Thymus (tissue), 11 donors: ENCODE data around the gene LARP1. TPM values are rescaled to one million over a fixed set of nuclear protein-coding genes. Genes with fewer than 3 reads are reported as not detected.

ENCODE experiments used
- DNase-seq, 9 donors: peaks; one replicate each; pipeline ENCODE4 v3.0.0-alpha.2; 2013; ENCODE audit warnings: low spot score in 9 of 9, low read depth in 6 of 9, missing footprints in 1 of 9
- H3K27ac ChIP-seq, 2 donors: one replicate each; pipeline ENCODE4 v1.5.1; 2013; ENCODE audit warnings: control low read depth in 1 of 2, low read depth in 1 of 2, low read length in 1 of 2, mild to moderate bottlenecking in 1 of 2, moderate library complexity in 1 of 2
- H3K27me3 ChIP-seq, 2 donors: one replicate each; pipeline ENCODE4 v1.5.1; 2013; ENCODE audit warnings: low read length in 1 of 2; ENCODE audit not compliant: control insufficient read depth in 2 of 2, insufficient read depth in 1 of 2
- H3K36me3 ChIP-seq, 2 donors: one replicate each; pipeline ENCODE4 v1.5.1; 2013; ENCODE audit warnings: low read length in 1 of 2, mild to moderate bottlenecking in 1 of 2, moderate library complexity in 1 of 2; ENCODE audit not compliant: control insufficient read depth in 2 of 2, insufficient read depth in 2 of 2
- H3K4me1 ChIP-seq, 2 donors: one replicate each; pipeline ENCODE4 v1.5.1; 2013; ENCODE audit warnings: low read length in 2 of 2; ENCODE audit not compliant: control insufficient read depth in 2 of 2, insufficient read depth in 2 of 2
- H3K4me3 ChIP-seq, 2 donors: one replicate each; pipeline ENCODE4 v1.5.1; 2013; ENCODE audit warnings: low read length in 2 of 2, control low read depth in 1 of 2, mild to moderate bottlenecking in 1 of 2
- H3K9me3 ChIP-seq, 2 donors: one replicate each; pipeline ENCODE4 v1.5.1; 2013; ENCODE audit warnings: low read length in 1 of 2, mild to moderate bottlenecking in 1 of 2; ENCODE audit not compliant: control insufficient read depth in 2 of 2, insufficient read depth in 1 of 2
- WGBS: extraction: QIAGEN DNeasy Blood & Tissue Kit; methylation state at CpG from one replicate; pipeline ENCODE4 v1.1.7; 2013; 5-methylcytosine and 5-hydroxymethylcytosine counted together
- polyA plus RNA-seq: library from polyadenylated mRNA; stranded (reverse); fragments of 200-250 nt; gene quantifications from one replicate; pipeline ENCODE4 v1.2.3, GENCODE V29; 2013
- total RNA-seq: library from RNA; stranded (reverse); fragments of 120-200 nt; gene quantifications from one replicate; pipeline ENCODE4 v1.2.4, GENCODE V29; 2013
- donor health status: healthy.

Gene LARP1
- total and polyA plus RNA-seq, 2 donors, result 25.7 to 28.5 TPM

DNA sequence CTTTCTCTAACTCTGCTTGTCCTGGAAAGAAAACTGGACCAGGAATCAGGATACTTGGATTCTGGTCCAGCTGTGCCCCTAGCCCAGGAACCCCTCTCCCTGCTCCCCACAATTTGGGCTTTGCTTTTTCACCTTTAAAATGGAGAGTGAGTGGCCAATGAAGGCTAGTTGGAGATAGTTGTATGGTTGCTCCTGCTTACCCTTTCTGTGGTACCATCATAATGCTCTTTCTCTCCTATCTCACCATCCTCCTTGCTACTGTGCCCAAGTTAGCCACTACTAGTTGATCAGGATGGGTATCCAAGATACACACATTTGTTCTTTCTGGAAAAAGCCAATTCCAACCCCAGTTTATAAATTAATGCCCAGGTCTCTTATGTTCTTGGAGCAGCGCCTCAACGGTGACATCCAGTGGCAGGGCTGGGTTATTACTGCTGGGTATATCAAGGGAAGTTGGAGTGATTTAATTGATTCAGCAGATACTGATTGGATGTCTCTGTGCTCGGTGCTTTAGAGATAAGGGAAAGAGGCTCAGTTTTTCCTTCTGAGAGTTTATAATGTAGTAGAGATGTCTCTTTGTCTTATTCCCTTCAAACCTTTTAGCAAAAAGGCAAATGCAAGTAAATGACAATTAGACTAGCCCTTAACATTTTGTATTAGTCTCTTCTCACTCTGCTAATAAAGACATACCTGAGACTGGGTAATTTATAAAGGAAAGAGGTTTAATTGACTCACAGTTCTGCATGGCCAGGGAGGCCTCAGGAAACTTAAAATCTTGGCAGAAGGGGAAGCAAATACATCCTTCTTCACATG lies 56.7 kb downstream of the LARP1 start:
- Histone ChIP-seq H3K4me1 (peaks cover 6 to 12% of the 10 kb centered on the region in 2 donors), H3K27ac (no peak overlapping the region), H3K27me3 (no peaks in the 10 kb centered on the region), H3K9me3 (no peaks in the 10 kb centered on the region), H3K36me3 (peaks cover 57 to 75% of the 10 kb centered on the region in 2 donors), H3K4me3 (no peak overlapping the region)
- peak; percentile 16 to 65 (median 40) for DNase-seq
- WGBS, result 65% methylated on average over 3 of the region's 3 CpGs

DNA sequence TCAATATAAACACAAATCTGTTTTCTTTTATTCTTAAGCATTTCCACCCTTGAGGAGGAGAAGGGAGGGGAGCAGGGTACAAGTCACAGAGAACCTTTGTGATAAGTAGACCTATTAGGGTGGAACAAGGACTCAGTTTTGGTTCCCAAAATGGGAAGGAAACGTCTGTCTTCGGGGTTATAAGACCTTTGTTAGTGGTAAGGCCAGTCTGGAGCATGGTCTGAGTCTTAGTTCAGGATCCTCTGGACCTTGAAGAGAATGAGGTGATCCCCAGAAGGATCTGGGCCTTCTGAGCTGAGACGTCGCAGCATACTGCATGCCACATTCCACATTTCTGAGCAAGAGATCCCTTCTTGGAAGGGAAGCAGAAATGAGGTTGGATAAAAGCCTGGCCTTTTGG lies 58.0 kb downstream of the LARP1 start:
- Histone ChIP-seq H3K4me1 (peaks cover 6 to 12% of the 10 kb centered on the region in 2 donors), H3K36me3 (peaks cover 57 to 85% of the 10 kb centered on the region in 2 donors), H3K27me3 (no peaks in the 10 kb centered on the region), H3K4me3 (no peak overlapping the region), H3K27ac (peak overlapping the region in 1 of 2 donors; percentile 26), H3K9me3 (no peaks in the 10 kb centered on the region)
- DNase-seq, result no peak
- WGBS, result 68% methylated on average over 4 of the region's 4 CpGs

DNA sequence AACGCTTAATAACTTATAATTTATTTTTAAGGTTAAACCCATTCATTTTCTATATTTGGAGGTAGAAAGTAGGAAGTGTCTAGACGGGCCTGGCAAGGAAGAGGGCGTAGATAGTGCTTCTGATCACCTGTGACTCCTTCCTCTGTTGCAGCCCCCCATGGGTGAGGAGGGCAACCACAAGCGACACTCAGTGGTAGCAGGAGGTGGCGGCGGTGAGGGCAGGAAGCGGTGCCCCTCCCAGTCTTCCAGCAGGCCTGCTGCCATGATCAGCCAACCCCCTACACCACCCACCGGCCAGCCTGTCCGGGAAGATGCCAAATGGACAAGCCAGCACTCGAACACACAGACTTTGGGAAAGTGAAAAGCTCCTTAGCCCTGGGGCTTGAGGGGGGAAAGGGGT lies 58.6 kb downstream of the LARP1 start:
- Histone ChIP-seq H3K27ac (peak overlapping the region in 1 of 2 donors; percentile 59), H3K4me1 (peaks cover 6 to 12% of the 10 kb centered on the region in 2 donors), H3K36me3 (peaks cover 55 to 80% of the 10 kb centered on the region in 2 donors), H3K4me3 (no peak overlapping the region), H3K9me3 (no peaks in the 10 kb centered on the region), H3K27me3 (no peaks in the 10 kb centered on the region)
- DNase-seq, result peak in 5 of 9 donors; percentile 21 to 66 (median 28)
- 26% methylated on average over 10 of the region's 10 CpGs for WGBS

DNA sequence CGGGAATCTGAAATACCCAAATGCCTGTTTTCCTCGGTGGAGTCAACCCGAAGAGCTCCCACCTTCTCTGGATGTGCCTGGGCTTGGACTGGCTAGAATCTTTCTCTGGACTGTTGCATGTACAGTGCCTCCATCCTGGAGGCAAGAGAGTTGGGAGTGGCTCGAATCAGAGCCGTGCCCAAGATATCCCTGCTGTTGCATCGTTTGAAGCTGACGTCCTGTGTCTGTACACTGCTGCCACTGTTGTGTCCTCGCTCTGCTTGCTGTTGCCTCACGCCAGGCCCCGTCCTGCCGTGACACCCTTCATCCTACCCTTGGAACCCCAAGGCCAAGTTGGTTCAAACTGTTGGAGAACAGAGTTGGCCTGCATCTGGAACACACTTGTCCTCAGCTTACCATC lies 59.8 kb downstream of the LARP1 start:
- no peaks in the 10 kb centered on the region for H3K27me3 ChIP-seq
- H3K4me3 ChIP-seq, result no peak overlapping the region
- WGBS, result over 99% methylated on average over 11 of the region's 11 CpGs
- no peaks in the 10 kb centered on the region for H3K9me3 ChIP-seq
- no peak overlapping the region for H3K27ac ChIP-seq
- peaks cover 6 to 12% of the 10 kb centered on the region in 2 donors for H3K4me1 ChIP-seq
- no peak for DNase-seq
- peaks cover 58 to 83% of the 10 kb centered on the region in 2 donors for H3K36me3 ChIP-seq

DNA sequence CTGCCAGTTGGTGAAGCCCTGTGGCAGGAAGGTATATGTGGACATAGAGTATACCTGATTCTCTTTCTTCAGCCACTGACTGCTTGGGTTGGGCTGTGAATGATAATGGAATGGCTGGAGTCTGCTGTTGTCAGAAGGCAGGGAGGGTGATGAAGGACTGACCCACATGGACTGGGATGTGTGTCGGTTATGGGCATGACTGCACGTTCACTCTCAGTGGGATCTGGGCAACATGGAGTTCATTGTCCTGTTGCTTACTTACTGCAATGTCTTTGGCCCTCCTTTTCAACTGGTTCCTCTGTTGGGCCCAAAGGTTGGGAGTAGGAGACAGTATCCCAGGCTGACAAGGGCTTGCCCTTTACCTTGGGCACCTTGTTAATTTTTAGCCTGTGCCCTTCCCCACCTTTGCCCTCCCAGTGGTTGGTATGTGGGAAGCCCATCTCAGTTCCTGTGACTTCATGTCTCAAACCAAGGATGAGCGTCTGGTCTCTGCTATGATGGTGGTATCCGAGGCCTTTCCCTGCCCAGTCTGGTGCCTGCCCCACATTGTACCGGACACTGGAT lies 60.6 kb downstream of the LARP1 start:
- no peak overlapping the region for H3K27ac ChIP-seq
- H3K27me3 ChIP-seq, result no peaks in the 10 kb centered on the region
- no peak for DNase-seq
- H3K36me3 ChIP-seq, result peaks cover 58 to 84% of the 10 kb centered on the region in 2 donors
- H3K4me1 ChIP-seq, result peaks cover 6 to 12% of the 10 kb centered on the region in 2 donors
- WGBS, result 98% methylated on average over 5 of the region's 5 CpGs
- no peaks in the 10 kb centered on the region for H3K9me3 ChIP-seq
- H3K4me3 ChIP-seq, result no peak overlapping the region

DNA sequence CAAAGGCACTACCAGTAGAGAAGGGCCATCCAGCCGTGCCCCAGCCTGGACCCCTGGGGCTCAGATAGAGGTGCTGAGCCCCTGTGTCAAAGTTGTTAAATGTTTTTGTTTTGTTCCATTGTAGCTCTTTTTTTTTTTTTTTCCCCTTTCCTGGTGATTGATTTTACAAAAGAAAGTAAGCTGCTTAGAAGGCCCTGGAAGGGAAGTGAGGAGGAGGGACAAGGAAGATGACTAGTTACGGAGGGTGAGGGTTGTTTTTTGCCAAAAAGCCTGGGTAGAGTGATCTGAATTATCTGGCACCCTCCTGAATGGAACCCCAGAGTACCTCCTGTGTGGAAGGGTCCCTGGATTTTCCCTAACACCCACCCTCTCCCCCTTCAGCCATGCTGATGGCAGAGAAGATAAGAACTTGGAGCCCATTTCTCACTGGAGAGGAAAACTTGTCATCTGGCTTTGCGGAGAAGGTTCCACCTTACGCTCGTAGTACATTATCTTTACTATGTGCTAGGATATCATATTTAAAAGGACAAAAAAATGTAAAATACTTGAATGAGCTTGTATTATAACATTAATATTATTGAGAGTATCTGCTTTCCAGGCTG lies 61.8 kb downstream of the LARP1 start:
- H3K36me3 ChIP-seq, result peaks cover 48 to 74% of the 10 kb centered on the region in 2 donors
- H3K27ac ChIP-seq, result peak overlapping the region in 1 of 2 donors; percentile 48
- peaks cover 6 to 12% of the 10 kb centered on the region in 2 donors for H3K4me1 ChIP-seq
- H3K27me3 ChIP-seq, result no peaks in the 10 kb centered on the region
- H3K4me3 ChIP-seq, result no peak overlapping the region
- WGBS, result 96% methylated on average over 5 of the region's 5 CpGs
- no peak for DNase-seq
- no peaks in the 10 kb centered on the region for H3K9me3 ChIP-seq

DNA sequence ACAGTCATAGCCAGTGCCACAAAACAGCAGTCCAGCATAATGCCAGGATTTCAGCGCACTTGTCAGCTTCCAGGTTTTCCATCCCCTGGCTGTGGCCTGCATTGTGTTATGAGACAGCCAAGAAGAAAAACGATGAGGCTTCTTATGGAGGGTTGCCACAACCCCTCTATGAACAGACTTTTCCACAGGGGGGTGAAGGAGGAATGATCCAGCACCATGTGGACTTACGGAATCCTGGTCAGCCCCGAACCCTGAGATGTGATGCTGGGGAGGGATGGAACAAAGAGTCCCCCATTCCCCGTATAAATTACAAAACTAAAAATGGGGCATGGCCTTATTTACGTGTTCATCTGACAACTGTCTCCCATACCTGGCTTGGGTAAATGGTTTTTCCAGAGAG lies 62.6 kb downstream of the LARP1 start:
- Histone ChIP-seq H3K9me3 (no peaks in the 10 kb centered on the region), H3K4me3 (no peak overlapping the region), H3K4me1 (peaks cover 6 to 12% of the 10 kb centered on the region in 2 donors), H3K27me3 (no peaks in the 10 kb centered on the region), H3K36me3 (peaks cover 44 to 68% of the 10 kb centered on the region in 2 donors), H3K27ac (no peak overlapping the region)
- no peak for DNase-seq
- WGBS, result 96% methylated on average over 6 of the region's 6 CpGs

DNA sequence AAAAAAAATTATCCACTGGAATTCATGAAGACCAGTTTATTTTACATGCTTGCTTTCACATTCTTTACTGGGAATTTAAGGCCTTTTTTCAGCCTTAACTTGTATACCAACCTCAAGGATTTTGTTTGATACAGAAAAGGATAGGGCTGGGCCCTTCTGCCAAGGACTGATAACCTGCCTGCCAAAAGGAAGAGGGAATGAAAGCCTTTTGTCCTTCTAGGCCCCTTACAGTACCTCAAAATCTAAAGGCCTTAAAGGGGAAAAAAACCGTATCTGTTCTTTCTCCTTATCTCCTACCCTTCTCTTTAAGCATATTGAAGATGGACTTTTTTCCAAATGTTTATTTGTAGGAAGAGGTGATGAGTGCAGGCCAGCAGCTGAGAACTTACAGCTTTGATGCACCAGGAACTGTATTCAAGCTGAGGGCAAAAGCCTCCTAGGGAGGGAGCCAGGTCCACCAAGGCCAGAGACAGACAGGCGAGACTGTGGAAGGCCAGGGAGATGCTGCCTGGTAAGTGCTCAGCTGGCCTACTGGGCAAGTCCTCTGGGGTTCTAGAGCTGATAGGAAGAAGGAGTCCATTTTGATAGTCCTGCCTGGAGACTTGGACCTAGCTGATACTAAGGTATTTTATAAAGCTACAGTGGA lies 63.4 kb downstream of the LARP1 start:
- no peaks in the 10 kb centered on the region for H3K9me3 ChIP-seq
- no peak for DNase-seq
- peak overlapping the region in 1 of 2 donors; percentile 11 for H3K27ac ChIP-seq
- H3K4me1 ChIP-seq, result peaks cover 0 to 4% of the 10 kb centered on the region in 2 donors
- H3K36me3 ChIP-seq, result peaks cover 43 to 63% of the 10 kb centered on the region in 2 donors
- no peaks in the 10 kb centered on the region for H3K27me3 ChIP-seq
- no peak overlapping the region for H3K4me3 ChIP-seq
- WGBS, result 95% methylated on average over 2 of the region's 2 CpGs
